DMS79 treated with DMSO at 0.1 percent for 48 hours (cell line): ENCODE data around the gene MAP1S.

Source experiments
- DNase-seq: peaks from one replicate; lab custom pipeline; 2025; lab: John Stamatoyannopoulos, UW

The MAP1S gene

GRCh38 chr19:17718947-17719711, at the start of gene MAP1S:
MAP1S (plus strand) TSS chr19:17719480; CDS start chr19:17719503, 23 bp downstream.
- peak; percentile 70 for DNase-seq

- no peak for DNase-seq
These were observed 47.4 kb upstream of the MAP1S start for GRCh38 chr19:17671906-17672305.

- DNase-seq = no peak
These were observed 45.1 kb upstream of the MAP1S start for GRCh38 chr19:17673937-17674799.

- no peak for DNase-seq
These were observed 43.0 kb upstream of the MAP1S start for GRCh38 chr19:17676295-17676694.

GRCh38 chr19:17677002-17677401, 42.3 kb upstream of the MAP1S start:
- no peak for DNase-seq

- no peak for DNase-seq
These were observed 40.4 kb upstream of the MAP1S start for GRCh38 chr19:17678836-17679235.

- no peak for DNase-seq
These were observed 39.6 kb upstream of the MAP1S start for GRCh38 chr19:17679526-17680229.

GRCh38 chr19:17680230-17680722, 39.0 kb upstream of the MAP1S start:
- DNase-seq = no peak

- no peak for DNase-seq
These were observed 37.7 kb upstream of the MAP1S start for GRCh38 chr19:17681505-17682125.

- DNase-seq = no peak
These were observed 37.0 kb upstream of the MAP1S start for GRCh38 chr19:17682273-17682672.

GRCh38 chr19:17683078-17683477, 36.2 kb upstream of the MAP1S start:
- no peak for DNase-seq

- no peak for DNase-seq
These were observed 35.0 kb upstream of the MAP1S start for GRCh38 chr19:17684256-17684655.

- DNase-seq = no peak
These were observed 33.7 kb upstream of the MAP1S start for GRCh38 chr19:17685451-17686022.

- no peak for DNase-seq
These were observed 33.2 kb upstream of the MAP1S start for GRCh38 chr19:17686023-17686521.

GRCh38 chr19:17686592-17687024, 32.7 kb upstream of the MAP1S start:
- peak; percentile 7 for DNase-seq

- peak; percentile 12 for DNase-seq
These were observed 32.0 kb upstream of the MAP1S start for GRCh38 chr19:17687141-17687856.

- peak; percentile 41 for DNase-seq
These were observed 31.2 kb upstream of the MAP1S start, which contains the start of gene UNC13A for GRCh38 chr19:17687857-17688784. UNC13A (minus strand) TSS chr19:17688354; CDS start chr19:17688199, 155 bp downstream.

GRCh38 chr19:17688853-17689595, 30.3 kb upstream of the MAP1S start:
- DNase-seq = no peak

- DNase-seq = no peak
These were observed 26.7 kb upstream of the MAP1S start for GRCh38 chr19:17692566-17692965.
